Loucy (cell line): ENCODE data around the gene CALCR.

Experiments
- H2AFZ ChIP-seq: fragments of 200-600 bp; sonication (generic); 2 replicates; pipeline ENCODE4 v1.6.0; 2016; ENCODE audit warnings: antibody characterized with exemption, mild to moderate bottlenecking, low read length, moderate library complexity
- H3F3A ChIP-seq: fragments of 200-600 bp; 2 replicates; pipeline ENCODE4 v1.6.0; 2016; ENCODE audit warnings: antibody characterized with exemption, low read depth, mild to moderate bottlenecking
- H3K27me3 ChIP-seq: fragments of 200-600 bp; sonication (generic); 2 replicates; pipeline ENCODE4 v1.6.1; 2014; ENCODE audit warnings: low read length, mild to moderate bottlenecking; ENCODE audit not compliant: insufficient read depth, poor library complexity, severe bottlenecking
- H3K36me3 ChIP-seq: fragments of 200-600 bp; sonication (generic); 2 replicates; pipeline ENCODE4 v1.6.1; 2016; ENCODE audit warnings: low read length; ENCODE audit not compliant: insufficient read depth
- H3K4me1 ChIP-seq: fragments of 200-600 bp; sonication (generic); 2 replicates; pipeline ENCODE4 v1.5.1; 2014; ENCODE audit warnings: low read length, mild to moderate bottlenecking; ENCODE audit not compliant: insufficient read depth, poor library complexity, severe bottlenecking
- H3K4me2 ChIP-seq: fragments of 200-600 bp; sonication (generic); 2 replicates; pipeline ENCODE4 v1.6.0; 2014; ENCODE audit warnings: antibody characterized with exemption, low read length, low read depth, mild to moderate bottlenecking; ENCODE audit not compliant: poor library complexity, severe bottlenecking
- H3K4me3 ChIP-seq: fragments of 200-600 bp; sonication (generic); 2 replicates; pipeline ENCODE4 v1.5.1; 2014; ENCODE audit warnings: low read length, mild to moderate bottlenecking, mixed read lengths; ENCODE audit not compliant: poor library complexity, severe bottlenecking
- H3K79me2 ChIP-seq: fragments of 200-600 bp; sonication (generic); 2 replicates; pipeline ENCODE4 v1.6.1; 2014; ENCODE audit warnings: low read length; ENCODE audit not compliant: insufficient read depth
- H3K9ac ChIP-seq: fragments of 200-600 bp; sonication (generic); 2 replicates; pipeline ENCODE4 v1.6.0; 2014; ENCODE audit warnings: mild to moderate bottlenecking, low read depth, low read length, moderate library complexity; ENCODE audit not compliant: poor library complexity, severe bottlenecking
- H3K9me2 ChIP-seq: fragments of 200-600 bp; sonication (generic); replicated peaks from 2 replicates; pipeline ENCODE4 v1.6.1; 2016; ENCODE audit warnings: low read depth, low read length, mixed read lengths
- H3K9me3 ChIP-seq: fragments of 200-600 bp; sonication (generic); 2 replicates; pipeline ENCODE4 v1.6.1; 2014; ENCODE audit warnings: mild to moderate bottlenecking, antibody characterized with exemption, low read length, low read depth; ENCODE audit not compliant: insufficient read depth
- H4K20me1 ChIP-seq: fragments of 200-600 bp; sonication (generic); 2 replicates; pipeline ENCODE4 v1.6.0; 2014; ENCODE audit warnings: antibody characterized with exemption, low read length, mild to moderate bottlenecking; ENCODE audit not compliant: insufficient read depth, poor library complexity, severe bottlenecking
- EZH2phosphoT487 ChIP-seq: fragments of 200-600 bp; IDR thresholded peaks from 2 replicates; pipeline ENCODE4 v1.6.1; 2018; ENCODE audit warnings: antibody characterized with exemption, mild to moderate bottlenecking, moderate library complexity, borderline replicate concordance
- TF ChIP-seq, protein P1 (sequence below): fragments of 200-600 bp; sonication (generic); conservative IDR thresholded peaks from 2 replicates; pipeline ENCODE4 v1.5.1; 2014; ENCODE audit warnings: mild to moderate bottlenecking, antibody characterized with exemption, low read length

The CALCR gene

DNA sequence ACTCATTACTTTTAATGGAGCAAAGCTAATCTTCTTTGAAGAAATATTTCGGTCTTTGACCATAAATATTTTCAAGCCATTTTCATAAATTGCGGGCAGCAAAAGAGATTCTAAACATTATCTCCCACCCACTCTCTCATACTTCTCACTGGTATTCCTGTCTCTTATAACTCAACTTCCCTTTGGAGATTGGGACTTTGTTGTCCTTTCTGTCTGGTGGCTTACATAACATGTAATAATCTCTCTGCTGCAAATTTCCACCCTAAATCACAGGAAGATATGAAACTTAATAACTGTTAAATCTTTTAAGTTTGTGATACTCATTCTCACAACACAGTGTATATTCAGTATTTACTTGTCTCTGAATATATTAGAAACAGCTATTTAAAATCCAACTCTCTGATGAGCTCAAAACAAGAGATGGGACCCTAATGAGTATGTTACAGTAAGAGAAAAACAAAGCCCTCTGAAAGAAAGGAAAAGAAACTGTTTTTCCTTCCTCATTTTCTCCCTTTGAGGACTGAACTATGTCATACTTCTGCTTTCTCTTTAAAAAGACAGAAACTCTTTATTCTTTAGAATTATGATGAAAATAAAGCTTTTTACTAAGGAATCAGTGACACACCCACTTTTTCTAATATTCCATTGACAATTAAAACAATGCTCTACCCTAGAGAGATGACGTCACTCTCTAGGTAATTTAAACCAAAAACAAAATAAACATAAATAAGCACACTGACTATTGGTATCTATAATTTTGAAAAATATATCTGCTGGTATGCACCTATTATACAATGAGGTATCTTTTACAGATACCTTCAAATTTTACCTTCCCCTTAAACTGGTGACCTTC lies 14.7 kb downstream of the CALCR start:
- H2AFZ ChIP-seq, result no peak overlapping the region
- H3K4me2 ChIP-seq, result no peak overlapping the region
- peaks cover 9% of the 10 kb centered on the region for H3K27me3 ChIP-seq
- H3K4me1 ChIP-seq, result no peaks in the 10 kb centered on the region
- no peak for TF ChIP-seq EZH2phosphoT487
- no peaks in the 10 kb centered on the region for H3K36me3 ChIP-seq
- no peaks in the 10 kb centered on the region for H3K79me2 ChIP-seq
- no peak overlapping the region for H3K9ac ChIP-seq
- H3K4me3 ChIP-seq, result no peak overlapping the region
- H4K20me1 ChIP-seq, result no peaks in the 10 kb centered on the region
- H3K9me3 ChIP-seq, result no peaks in the 10 kb centered on the region
- H3F3A ChIP-seq, result no peaks in the 10 kb centered on the region
- no peaks in the 10 kb centered on the region for H3K9me2 ChIP-seq

GRCh38 chr7:93558705-93559614 lies 15.6 kb downstream of the CALCR start:
- no peak overlapping the region for H3K4me2 ChIP-seq
- H3K9me3 ChIP-seq, result no peaks in the 10 kb centered on the region
- H3K36me3 ChIP-seq, result no peaks in the 10 kb centered on the region
- TF ChIP-seq, protein P1, sequence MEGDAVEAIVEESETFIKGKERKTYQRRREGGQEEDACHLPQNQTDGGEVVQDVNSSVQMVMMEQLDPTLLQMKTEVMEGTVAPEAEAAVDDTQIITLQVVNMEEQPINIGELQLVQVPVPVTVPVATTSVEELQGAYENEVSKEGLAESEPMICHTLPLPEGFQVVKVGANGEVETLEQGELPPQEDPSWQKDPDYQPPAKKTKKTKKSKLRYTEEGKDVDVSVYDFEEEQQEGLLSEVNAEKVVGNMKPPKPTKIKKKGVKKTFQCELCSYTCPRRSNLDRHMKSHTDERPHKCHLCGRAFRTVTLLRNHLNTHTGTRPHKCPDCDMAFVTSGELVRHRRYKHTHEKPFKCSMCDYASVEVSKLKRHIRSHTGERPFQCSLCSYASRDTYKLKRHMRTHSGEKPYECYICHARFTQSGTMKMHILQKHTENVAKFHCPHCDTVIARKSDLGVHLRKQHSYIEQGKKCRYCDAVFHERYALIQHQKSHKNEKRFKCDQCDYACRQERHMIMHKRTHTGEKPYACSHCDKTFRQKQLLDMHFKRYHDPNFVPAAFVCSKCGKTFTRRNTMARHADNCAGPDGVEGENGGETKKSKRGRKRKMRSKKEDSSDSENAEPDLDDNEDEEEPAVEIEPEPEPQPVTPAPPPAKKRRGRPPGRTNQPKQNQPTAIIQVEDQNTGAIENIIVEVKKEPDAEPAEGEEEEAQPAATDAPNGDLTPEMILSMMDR, result no peak
- no peak for TF ChIP-seq EZH2phosphoT487
- no peaks in the 10 kb centered on the region for H3K4me1 ChIP-seq
- peaks cover 9% of the 10 kb centered on the region for H3K27me3 ChIP-seq
- no peaks in the 10 kb centered on the region for H3K9me2 ChIP-seq
- H3K9ac ChIP-seq, result no peak overlapping the region
- H2AFZ ChIP-seq, result no peak overlapping the region
- H3K4me3 ChIP-seq, result no peak overlapping the region
- no peaks in the 10 kb centered on the region for H3F3A ChIP-seq
- H3K79me2 ChIP-seq, result no peaks in the 10 kb centered on the region
- H4K20me1 ChIP-seq, result no peaks in the 10 kb centered on the region

DNA sequence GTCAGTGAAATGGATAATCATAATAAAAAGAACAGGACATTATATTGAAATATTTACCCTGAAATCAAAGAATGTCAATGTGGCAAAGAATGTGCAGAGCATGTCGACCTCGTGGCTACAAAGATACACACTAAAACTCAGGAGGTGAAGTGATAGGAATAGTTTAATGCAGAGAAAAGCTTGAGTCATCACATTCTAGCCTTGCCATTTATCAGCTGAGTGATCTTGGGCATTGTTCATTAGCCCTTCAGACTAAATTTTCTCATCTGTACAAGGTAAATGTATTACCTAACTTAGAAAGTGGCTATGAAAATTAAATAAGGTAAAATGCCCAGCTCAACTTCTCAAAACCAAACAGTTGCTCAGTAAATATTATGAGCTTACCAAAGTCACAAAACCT lies 22.6 kb downstream of the CALCR start:
- TF ChIP-seq, protein P1, result no peak
- TF ChIP-seq EZH2phosphoT487, result no peak
- no peak overlapping the region for H3K4me3 ChIP-seq
- no peak overlapping the region for H2AFZ ChIP-seq
- no peaks in the 10 kb centered on the region for H4K20me1 ChIP-seq
- H3K9me2 ChIP-seq, result no peaks in the 10 kb centered on the region
- peaks cover 19% of the 10 kb centered on the region for H3K27me3 ChIP-seq
- no peak overlapping the region for H3K9ac ChIP-seq
- H3F3A ChIP-seq, result no peaks in the 10 kb centered on the region
- no peaks in the 10 kb centered on the region for H3K9me3 ChIP-seq
- no peaks in the 10 kb centered on the region for H3K36me3 ChIP-seq
- H3K4me2 ChIP-seq, result no peak overlapping the region
- H3K4me1 ChIP-seq, result no peaks in the 10 kb centered on the region
- H3K79me2 ChIP-seq, result no peaks in the 10 kb centered on the region
